Transverse colon (tissue), 4 donors: ENCODE measurements around the gene FCER2. TPM values are rescaled to one million over a fixed set of nuclear protein-coding genes. Genes with fewer than 3 reads are reported as not detected.

Experiments used
- DNase-seq: peaks from one replicate; pipeline ENCODE4 v3.0.0-alpha.2; 2019
- H3K27ac ChIP-seq, 4 donors: fragments of 200-600 bp; sonication (generic); 2 replicates each; pipeline ENCODE4 v1.5.1; 2016 to 2018; ENCODE audit warnings: inconsistent platforms in 4 of 4
- H3K27me3 ChIP-seq: fragments of 200-600 bp; sonication (generic); 2 replicates; pipeline ENCODE4 v1.5.1; 2017; ENCODE audit warnings: inconsistent platforms
- H3K36me3 ChIP-seq, 4 donors: fragments of 200-600 bp; sonication (generic); 2 replicates each; pipeline ENCODE4 v1.5.1; 2017 to 2019; ENCODE audit warnings: inconsistent platforms in 4 of 4
- H3K4me1 ChIP-seq, 4 donors: fragments of 200-600 bp; sonication (generic); 2 replicates each; pipeline ENCODE4 v1.5.1; 2017 to 2020; ENCODE audit warnings: inconsistent platforms in 4 of 4
- H3K4me3 ChIP-seq, 4 donors: fragments of 200-600 bp; sonication (generic); 1 replicate in 1 of 4; 2 replicates in 3 of 4; pipeline versions ENCODE4 v1.5.1 to v1.6.1; 2017 to 2019; ENCODE audit warnings: inconsistent platforms in 4 of 4
- H3K9me3 ChIP-seq, 2 donors: fragments of 200-600 bp; sonication (generic); 2 replicates each; pipeline ENCODE4 v1.5.1; 2017 to 2019; ENCODE audit warnings: inconsistent platforms in 2 of 2
- CTCF ChIP-seq, 5 experiments: fragments of 200-600 bp in 3 of 5; fragments of 450-650 bp in 2 of 5; sonication (generic) in 3 of 5; IDR thresholded peaks; 1 replicate in 2 of 5; 2 replicates in 3 of 5; pipeline ENCODE4 v1.5.1; 2016 to 2017; ENCODE audit warnings: antibody characterized with exemption in 5 of 5, inconsistent platforms in 3 of 5, mild to moderate bottlenecking in 2 of 5, moderate library complexity in 1 of 5
- EP300 ChIP-seq: sonication (generic); formaldehyde crosslinking; IDR thresholded peaks from one replicate; pipeline ENCODE4 v1.6.1; 2017; ENCODE audit warnings: antibody characterized with exemption, low read depth
- POLR2A ChIP-seq: fragments of 450-650 bp; IDR thresholded peaks from one replicate; pipeline ENCODE4 v1.6.1; 2016; ENCODE audit warnings: antibody characterized with exemption, mild to moderate bottlenecking, moderate library complexity
- POLR2AphosphoS5 ChIP-seq, 3 donors: sonication (generic); formaldehyde crosslinking; IDR thresholded peaks; one replicate each; pipeline ENCODE4 v1.6.1; 2016; ENCODE audit warnings: antibody characterized with exemption in 3 of 3
- WGBS, 2 donors: methylation state at CpG; one replicate each; pipeline ENCODE4 v1.1.5; 2018; ENCODE audit warnings: low coverage in 1 of 2; 5-methylcytosine and 5-hydroxymethylcytosine counted together
- in situ Hi-C, 4 donors: fragments of 200-750 bp; cut with MboI; loops; one replicate each; pipeline versions ENCODE4 v1.15.0 to v1.15.1; 2017; ENCODE audit warnings: low sequenced_read_pairs in 3 of 4, low pct_ligation_motif_present in 1 of 4, low pct_unique_long_range_greater_than_20kb in 1 of 4
- intact Hi-C: fragments of 100-400 bp; cut with DNase I; formaldehyde crosslinking; loops from one replicate; pipeline ENCODE4 v1.15.1; 2023; ENCODE audit warnings: low total_unique reads
- total RNA-seq, 4 donors: library from RNA; depleted of rRNA; stranded (reverse); fragments of >200 nt; gene quantifications; one replicate each; pipeline ENCODE4 v1.1.0, GENCODE V29; 2016

FCER2 gene
- total RNA-seq, 4 donors from 2014 or later = 0.27 to 10.1 (median 4.3) TPM; not detected in 1

DNA sequence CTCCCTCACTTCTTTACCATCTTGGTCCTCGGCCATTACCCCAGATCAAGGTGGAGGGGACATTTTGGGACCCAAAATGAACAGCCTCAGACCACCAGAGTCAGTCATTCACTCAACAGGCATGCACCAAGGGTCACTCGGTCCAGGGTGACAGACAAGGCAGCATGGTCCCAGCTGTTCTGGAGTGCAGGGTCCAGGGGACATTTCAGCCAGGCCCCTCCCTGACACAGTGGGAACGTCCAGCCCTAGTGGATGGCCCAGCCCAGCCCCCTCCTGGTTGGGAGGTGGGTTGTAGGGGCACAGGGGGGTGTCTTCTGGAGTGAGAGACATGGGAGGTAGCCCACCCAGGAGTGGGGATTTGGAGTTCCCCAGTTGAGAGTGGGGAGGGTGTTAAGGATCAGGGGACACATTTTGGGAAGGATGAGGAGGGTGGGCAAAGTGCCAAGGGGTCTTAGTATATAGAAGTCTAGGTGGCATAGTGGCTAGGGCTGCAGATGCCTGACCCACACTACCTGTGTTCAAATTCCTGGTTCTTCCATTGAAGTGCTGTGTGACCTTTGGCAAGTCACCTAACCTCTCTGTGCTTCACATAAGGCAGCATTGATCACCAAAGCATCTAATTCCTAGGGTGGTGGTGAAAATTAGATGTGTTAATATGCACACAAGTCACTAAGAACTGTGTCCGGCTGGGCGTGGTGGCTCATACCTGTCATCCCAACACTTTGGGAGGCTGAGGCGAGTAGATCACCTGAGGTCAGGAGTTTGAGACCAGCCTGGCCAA lies 2.5 kb upstream of the FCER2 start:
- peaks cover 6% of the 10 kb centered on the region for H3K27me3 ChIP-seq
- in situ Hi-C loops = no loop called here
- TF ChIP-seq POLR2AphosphoS5 (IDR thresholded peaks at IDR 0.05) = no peak
- TF ChIP-seq CTCF (IDR thresholded peaks at IDR 0.05) = no peak
- TF ChIP-seq POLR2A = no peak
- no peak for TF ChIP-seq EP300

DNA sequence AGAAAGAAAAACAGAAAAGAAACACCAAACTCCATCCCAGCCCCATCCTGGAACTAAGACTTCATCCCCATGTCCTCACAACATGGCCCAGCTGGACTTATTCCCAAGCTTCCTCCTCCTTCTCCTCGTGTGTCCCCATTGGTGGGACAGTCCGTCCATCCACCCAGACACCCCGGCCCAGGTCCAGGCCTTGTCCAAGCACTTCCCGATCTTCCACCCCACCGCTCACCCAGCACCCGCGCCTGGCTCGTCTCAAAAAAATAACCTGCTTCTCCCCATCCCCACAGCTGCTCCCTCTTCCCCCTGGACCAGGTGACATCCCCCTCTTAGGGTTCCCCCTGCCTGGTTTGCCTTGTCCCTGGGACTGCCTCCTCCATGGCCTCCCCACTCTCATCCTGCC lies 1.4 kb upstream of the FCER2 start:
- 72% methylated on average over 7 to 8 of the region's 8 CpGs for WGBS, 2 donors
- peaks cover 16% of the 10 kb centered on the region for H3K27me3 ChIP-seq
- H3K4me1 ChIP-seq = no peaks in the 10 kb centered on the region
- in situ Hi-C loops (no loop called here), intact Hi-C loops (no loop called here)
- no peaks in the 10 kb centered on the region for H3K9me3 ChIP-seq
- H3K27ac ChIP-seq = no peak overlapping the region
- no peak overlapping the region for H3K4me3 ChIP-seq
- no peaks in the 10 kb centered on the region for H3K36me3 ChIP-seq
- no peak for DNase-seq
- TF ChIP-seq POLR2A = no peak
- TF ChIP-seq CTCF (IDR thresholded peaks at IDR 0.05) = no peak
- TF ChIP-seq POLR2AphosphoS5 (IDR thresholded peaks at IDR 0.05) = no peak
- no peak for TF ChIP-seq EP300

More for the DNA sequence above, 2.5 kb upstream of the FCER2 start:
- 76% methylated on average over 6 of the region's 6 CpGs; no CpG with 5 or more reads in 1 of the 2 donors for WGBS, 2 donors
- intact Hi-C loops = no loop called here
- DNase-seq = no peak
- H3K9me3 ChIP-seq = no peaks in the 10 kb centered on the region
- no peaks in the 10 kb centered on the region for H3K36me3 ChIP-seq
- H3K27ac ChIP-seq = no peak overlapping the region
- H3K4me1 ChIP-seq = no peaks in the 10 kb centered on the region
- H3K4me3 ChIP-seq = no peak overlapping the region

DNA sequence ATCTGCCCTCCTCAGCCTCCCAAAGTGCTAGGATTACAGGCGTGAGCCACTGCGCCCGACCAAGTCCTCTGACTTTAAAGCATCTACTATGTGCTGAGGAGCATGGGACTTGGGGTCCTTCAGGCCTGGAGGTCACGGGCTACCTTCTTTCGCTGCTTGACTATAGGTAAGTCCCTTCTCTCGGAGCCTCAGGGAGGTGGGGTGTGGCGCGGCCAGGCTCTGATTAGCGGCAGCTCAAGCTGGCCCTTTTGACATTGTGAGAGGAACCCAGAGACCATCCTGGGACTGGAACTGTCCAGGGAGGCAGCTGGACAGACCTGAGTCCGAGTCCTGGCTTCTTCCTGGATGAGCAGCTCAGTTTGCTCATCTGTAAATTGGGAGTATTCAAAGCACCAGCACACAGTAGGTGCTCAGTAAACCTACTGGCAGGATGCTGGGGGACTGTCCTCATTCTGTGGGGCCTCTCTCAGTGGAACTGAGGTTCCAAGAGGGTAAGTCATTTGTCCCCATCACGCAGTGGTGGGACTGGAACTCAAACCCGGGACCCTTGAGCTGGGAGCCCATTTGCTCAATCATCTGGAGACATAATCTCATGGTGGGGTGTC lies 780 bp downstream of the FCER2 start:
- no peak for DNase-seq
- Histone ChIP-seq H3K36me3 (no peaks in the 10 kb centered on the region), H3K27ac (no peak overlapping the region), H3K27me3 (peaks cover 22% of the 10 kb centered on the region), H3K4me3 (no peak overlapping the region), H3K9me3 (no peaks in the 10 kb centered on the region), H3K4me1 (no peaks in the 10 kb centered on the region)
- WGBS, 2 donors = 86% methylated on average over 12 of the region's 12 CpGs; no CpG with 5 or more reads in 1 of the 2 donors
- in situ Hi-C loops = no loop called here
- TF ChIP-seq POLR2A = no peak
- no peak for TF ChIP-seq POLR2AphosphoS5 (IDR thresholded peaks at IDR 0.05)
- no peak for TF ChIP-seq EP300
- no peak for TF ChIP-seq CTCF (IDR thresholded peaks at IDR 0.05)
- intact Hi-C loops = no loop called here

DNA sequence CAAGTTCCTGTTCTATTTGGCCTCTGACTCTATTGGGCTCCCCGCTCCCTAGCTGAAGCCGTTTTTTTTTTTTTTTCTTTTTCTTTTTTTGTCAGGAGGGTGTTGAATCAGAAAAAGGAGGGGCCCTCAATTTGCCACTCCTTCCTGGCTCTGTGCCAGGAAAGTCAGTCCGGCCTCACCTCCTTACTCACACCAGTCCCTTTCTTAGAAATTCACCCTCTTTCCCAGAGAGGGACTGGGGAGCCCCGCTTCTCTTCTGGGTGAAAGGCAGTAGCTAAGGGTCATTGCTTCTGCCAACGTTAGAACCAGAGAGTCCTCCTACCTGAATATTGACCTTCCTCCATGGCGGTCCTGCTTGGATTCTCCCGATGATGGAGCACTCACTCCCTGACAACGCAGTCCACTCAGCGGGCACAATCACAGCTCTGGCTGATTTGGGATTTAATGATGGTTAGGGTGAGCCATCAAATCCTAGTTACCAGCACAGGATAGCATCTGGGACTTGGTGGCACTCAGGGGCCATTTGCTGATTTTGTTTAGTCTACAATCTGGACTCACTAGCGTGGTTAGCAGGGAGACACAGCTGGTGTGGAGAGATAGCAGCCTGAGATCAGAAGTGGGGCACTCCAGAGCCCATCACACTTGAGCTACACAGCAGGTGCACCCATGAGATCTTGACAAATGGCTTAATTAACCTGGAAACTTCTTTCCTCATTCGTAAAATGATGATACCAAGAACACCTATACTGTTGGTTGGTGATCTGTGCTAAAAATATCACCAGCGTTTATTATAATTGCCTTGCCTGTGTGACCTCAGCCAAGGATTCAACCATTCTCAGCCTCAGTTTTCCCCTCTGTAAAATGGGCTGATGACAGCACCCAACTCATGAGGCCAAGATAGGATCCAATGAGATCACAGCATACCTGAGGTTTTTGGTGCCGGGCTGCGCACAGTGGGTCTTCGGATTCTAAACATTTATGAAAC lies 2.2 kb downstream of the FCER2 start:
- Histone ChIP-seq H3K4me3 (no peak overlapping the region), H3K9me3 (no peaks in the 10 kb centered on the region), H3K4me1 (no peaks in the 10 kb centered on the region), H3K36me3 (no peaks in the 10 kb centered on the region), H3K27ac (no peak overlapping the region), H3K27me3 (peaks cover 22% of the 10 kb centered on the region)
- intact Hi-C loops = no loop called here
- in situ Hi-C loops = no loop called here
- DNase-seq = no peak
- no peak for TF ChIP-seq POLR2A
- WGBS, 2 donors = 0 to 54% methylated on average over 1 to 15 of the region's 15 CpGs
